Activated CD4-positive, alpha-beta T cell treated with anti-CD3 and anti-CD28 coated beads for 4 hours (primary cell): ENCODE results near the gene EME1.

Source experiments
- DNase-seq, 2 donors: peaks; one replicate each; pipeline ENCODE4 v3.0.0-alpha.2; 2020

The EME1 gene

DNA sequence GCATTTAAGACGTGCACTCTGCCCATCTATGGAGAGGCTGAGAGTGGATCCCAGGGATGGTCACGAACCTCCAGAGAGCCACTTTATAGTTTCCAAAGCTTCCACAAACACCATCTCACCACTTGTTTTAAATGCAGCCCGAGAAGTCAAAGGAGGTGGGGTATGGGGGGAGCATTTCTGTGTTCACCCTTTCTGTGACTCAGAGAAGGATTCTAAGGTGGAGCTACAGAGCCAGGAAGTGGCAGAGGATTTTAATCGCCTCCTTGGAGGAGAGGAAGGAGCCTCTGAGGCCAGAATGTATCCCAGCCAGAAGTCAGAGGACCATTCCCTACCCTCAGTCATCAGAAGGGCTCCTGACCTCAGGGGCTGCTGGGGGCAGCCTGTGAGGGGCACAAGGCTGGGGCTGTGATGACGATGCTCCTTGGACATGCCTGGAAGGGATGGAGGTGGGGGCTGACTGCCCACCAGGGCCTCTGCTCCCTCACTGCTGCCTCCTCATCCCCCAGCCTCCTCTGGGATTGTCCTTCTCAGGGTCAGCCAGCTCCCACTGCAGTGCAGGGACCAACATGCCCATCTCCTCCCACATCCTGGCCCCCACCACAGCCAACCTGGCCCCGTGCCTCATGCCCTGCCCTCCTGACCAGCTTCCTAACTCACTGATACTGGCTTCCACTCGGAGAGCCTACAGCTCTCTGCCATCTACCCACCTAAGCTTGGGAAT, 24.3 kb upstream of the EME1 start:
- DNase-seq, result no peak

DNA sequence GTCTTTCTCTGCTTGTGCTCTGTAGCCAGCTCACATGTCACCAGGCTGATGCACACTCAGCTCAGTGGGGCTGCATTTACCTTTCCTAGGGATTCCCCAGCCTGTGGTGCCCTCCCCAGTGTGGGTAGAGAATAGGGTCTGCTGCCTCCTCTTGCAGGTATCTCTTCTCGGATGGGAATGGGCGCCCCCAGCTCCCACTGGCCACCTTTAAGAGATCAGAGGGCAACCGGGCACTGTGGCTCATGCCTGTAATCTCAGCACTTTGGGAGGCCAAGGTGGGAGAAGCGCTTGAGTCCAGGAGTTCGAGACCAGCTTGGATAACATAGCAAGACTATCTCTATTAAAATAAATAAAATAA, 23.8 kb upstream of the EME1 start:
- DNase-seq, result no peak

DNA sequence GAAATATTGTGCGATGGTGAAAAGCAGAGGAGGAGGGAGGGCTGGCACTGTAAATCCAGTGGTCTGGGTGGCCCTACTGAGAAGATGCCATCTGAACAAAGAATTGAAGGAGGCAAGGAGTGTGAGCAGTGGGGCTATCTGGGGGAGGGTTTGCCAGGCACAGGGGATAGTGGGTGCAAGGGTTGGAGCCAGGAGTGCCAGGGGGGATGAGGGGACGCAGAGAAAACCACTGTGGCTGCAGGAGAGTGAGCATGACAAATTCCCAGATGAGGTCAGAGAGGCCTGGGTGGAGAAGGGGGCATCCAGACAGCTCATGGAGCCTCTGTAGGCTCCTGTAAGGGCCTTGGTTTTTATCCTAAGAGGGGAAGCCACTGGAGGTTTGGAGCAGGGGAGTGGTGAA, 22.3 kb upstream of the EME1 start:
- no peak for DNase-seq

DNA sequence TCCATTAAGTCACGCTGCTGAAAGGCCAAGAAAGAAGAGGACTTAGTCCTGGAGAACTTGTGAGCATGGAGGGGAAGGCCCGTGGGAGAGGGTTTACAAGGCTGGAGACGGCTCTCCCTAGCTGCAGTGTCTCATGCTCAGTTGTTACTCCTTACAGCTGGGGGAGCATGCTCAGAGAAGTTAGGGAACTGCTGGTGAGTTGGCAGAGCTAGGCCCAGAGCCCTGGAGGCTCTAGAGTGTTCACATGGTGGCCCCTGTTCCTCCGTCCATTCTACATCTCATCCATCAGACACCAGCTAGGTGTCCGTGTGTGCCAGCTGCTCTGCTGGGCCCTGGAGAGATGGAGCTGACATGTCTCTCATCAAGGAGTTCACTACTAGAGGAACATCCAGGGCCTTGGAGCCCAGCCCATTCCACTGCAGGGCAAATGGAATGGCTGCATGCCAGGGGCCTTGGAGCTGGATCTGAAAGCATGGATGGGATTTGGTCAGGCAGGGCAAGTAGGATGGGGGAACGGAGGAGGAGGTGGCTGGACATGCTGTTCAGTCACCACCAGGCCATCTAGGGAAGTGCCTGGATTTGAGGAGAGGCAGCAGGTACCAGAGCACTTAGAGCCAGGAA, 20.8 kb upstream of the EME1 start:
- no peak for DNase-seq

DNA sequence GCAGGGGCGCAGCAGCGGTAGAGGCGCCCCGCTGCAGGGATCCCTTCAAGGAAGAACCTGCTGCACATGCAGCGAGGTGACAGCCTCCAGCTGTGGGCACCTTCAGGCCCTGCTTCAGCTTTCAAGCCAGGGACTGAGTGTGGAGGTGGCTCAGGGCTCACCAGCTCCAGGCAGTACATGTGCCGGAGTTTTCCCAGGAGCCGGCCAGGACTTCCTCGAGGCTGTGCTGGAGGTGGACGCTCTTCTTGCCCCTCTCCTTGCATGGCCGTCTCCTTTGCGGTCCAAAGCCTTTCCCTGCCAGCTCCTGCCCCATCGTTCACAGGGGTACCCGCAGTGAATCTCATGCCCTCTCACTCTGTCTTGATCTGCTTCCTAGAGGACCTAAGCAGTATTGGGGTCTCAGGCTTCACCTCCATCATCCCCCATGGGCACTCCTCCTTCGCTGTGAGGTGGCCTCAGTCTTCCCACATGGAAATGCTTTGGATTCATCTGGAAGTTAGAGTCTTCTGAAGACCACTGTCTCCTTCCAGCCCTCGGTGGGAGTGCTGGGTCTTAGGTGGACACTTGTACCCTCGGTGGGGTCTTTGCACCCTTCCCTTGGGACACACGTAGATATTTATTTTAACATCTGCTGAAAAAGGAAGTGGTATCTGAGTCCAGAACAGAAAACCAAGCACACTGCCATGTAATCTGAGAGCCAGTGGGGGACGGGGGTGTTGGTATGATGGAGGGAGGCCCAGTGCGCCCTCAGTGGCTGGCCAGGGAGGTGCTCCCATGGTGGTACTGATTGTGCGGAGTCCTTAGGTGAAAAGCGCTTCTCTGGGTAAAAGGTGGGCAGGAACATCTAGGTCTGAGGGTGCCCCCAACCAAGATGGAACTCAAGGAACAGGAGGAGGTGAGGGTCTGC, 20.1 kb upstream of the EME1 start:
- DNase-seq, result no peak

DNA sequence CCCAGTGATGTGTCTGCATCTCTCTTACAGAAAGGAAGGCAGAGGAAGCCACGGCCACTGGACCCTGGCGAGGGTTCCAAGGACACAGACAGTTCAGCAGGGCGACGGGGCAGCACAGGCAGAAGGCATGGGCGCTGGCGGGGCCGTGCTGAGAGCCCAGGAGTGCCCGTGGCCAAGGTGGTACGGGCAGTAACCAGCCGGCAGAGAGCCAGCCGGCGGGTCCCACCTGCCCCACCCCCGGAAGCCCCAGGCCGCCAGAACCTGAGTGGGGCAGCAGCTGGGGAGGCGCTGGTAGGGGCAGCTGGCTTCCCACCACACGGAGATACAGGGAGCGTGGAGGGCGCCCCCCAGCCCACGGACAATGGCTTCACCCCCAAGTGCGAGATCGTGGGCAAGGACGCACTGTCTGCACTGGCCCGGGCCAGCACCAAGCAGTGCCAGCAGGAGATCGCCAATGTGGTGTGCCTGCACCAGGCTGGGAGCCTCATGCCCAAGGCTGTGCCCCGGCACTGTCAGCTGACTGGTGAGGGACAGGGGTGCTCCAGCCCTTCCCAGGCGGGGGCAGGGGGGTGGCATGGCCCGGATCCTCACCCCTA, 19.3 kb upstream of the EME1 start:
- DNase-seq, result no peak

DNA sequence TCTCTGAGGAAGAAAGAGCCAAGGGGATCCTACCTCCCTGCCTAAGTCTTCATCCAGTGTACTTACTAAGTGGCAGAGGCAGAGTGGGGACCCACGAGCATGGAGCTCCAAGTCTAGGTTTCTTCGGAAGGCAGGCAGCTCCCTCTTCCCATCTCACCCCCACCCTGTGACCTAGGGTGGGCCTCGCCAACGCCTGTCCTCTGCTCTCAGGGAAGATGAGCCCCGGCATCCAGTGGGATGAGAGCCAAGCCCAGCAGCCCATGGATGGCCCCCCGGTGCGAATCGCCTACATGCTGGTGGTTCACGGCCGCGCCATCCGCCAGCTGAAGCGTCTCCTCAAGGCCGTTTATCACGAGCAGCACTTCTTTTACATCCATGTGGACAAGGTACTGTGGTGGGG, 18.8 kb upstream of the EME1 start:
- no peak for DNase-seq

DNA sequence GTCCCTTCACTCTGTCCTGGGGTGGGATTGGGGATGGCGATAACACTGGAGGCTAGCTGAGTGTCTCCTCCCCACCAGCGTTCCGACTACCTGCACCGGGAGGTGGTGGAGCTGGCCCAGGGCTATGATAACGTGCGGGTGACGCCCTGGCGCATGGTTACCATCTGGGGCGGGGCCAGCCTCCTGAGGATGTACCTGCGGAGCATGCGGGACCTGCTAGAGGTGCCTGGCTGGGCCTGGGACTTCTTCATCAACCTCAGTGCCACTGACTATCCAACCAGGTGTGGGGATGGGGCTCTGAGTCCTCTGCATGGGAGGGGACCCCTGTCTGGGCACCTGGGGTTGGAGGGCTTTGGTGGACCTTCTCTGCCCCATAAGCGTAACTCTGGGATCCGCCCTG, 18.3 kb upstream of the EME1 start:
- DNase-seq, result no peak

DNA sequence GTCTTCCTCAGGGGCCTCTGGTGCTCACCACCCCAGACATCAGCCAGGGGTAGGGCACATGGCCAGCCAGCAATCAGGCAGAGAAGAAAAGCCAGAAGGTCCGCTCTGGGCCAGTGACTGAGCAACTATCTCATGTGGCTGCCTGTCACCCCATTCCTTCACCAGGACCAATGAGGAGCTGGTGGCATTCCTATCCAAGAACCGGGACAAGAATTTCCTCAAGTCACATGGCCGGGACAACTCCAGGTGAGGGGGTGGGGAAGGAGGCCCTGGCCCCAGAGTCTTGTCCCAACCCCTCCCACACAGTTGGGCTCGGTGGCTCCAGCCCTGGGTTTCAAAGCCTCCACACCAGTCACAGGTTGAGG, 17.7 kb upstream of the EME1 start:
- DNase-seq, result no peak

DNA sequence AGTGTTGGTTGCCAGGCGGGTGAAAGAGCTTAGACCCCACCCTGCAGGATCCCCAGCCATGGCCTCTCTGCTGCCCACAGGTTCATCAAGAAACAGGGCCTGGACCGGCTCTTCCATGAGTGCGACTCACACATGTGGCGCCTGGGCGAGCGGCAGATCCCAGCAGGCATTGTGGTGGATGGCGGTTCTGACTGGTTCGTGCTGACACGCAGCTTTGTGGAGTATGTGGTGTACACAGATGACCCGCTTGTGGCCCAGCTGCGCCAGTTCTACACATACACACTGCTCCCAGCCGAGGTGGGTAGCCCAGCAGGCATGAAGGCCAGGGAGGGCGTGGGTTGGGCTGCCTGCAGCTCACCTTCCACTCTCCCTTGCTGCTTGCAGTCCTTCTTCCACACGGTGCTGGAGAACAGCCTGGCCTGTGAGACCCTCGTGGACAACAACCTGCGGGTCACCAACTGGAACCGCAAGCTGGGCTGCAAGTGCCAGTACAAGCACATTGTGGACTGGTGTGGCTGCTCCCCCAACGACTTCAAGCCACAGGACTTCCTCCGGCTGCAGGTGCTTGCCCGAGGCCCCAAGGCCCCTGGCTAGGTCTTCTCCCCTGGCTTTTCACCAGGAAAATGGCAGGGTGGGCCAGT, 17.2 kb upstream of the EME1 start:
- no peak for DNase-seq

DNA sequence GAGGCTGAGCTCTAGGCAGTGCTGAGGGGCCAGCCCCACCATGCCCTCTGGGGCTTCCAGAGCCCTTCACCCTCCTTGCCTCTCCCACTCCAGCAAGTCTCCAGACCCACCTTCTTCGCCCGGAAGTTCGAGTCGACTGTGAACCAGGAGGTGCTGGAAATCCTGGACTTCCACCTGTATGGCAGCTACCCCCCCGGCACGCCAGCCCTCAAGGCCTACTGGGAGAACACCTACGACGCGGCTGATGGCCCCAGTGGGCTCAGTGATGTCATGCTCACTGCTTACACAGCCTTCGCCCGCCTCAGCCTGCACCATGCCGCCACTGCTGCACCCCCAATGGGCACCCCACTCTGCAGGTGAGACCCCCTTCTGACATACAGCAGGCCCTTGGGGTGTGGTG, 16.6 kb upstream of the EME1 start:
- no peak for DNase-seq

DNA sequence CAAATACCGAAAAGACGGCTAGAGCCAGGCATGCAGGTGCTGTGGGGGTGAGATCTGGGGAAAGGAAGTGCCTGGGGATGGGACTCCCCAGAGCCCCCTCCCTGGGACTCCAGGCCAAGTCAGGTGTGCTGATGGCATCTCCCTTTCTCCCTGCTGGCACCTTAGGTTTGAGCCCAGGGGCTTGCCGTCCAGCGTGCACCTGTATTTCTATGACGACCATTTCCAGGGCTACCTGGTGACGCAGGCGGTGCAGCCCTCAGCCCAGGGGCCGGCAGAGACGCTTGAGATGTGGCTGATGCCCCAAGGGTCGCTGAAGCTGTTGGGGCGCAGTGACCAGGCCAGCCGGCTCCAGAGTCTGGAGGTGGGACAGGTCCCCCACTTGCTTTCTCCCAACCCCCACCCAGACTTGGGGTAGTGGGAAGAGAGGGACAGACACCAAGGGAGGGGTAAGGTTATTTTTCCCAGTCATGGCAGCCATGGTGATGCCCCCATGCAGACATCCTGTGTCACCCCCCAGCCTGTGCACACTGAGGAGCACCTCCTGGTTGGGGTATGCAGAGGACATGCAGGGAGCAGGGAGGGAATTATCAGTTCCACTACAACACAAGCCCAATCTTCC, 16.0 kb upstream of the EME1 start:
- no peak for DNase-seq

DNA sequence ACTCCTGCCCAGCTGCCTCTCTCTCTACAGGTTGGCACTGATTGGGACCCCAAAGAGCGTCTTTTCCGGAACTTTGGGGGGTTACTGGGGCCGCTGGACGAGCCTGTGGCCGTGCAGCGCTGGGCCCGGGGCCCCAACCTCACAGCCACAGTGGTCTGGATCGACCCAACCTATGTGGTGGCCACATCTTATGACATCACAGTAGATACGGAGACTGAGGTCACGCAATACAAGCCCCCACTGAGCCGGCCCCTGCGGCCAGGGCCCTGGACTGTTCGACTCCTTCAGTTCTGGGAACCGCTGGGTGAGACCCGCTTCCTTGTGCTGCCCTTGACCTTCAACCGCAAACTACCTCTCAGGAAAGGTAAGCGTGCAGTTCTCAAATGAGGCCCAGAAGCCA, 14.9 kb upstream of the EME1 start:
- DNase-seq, result no peak

DNA sequence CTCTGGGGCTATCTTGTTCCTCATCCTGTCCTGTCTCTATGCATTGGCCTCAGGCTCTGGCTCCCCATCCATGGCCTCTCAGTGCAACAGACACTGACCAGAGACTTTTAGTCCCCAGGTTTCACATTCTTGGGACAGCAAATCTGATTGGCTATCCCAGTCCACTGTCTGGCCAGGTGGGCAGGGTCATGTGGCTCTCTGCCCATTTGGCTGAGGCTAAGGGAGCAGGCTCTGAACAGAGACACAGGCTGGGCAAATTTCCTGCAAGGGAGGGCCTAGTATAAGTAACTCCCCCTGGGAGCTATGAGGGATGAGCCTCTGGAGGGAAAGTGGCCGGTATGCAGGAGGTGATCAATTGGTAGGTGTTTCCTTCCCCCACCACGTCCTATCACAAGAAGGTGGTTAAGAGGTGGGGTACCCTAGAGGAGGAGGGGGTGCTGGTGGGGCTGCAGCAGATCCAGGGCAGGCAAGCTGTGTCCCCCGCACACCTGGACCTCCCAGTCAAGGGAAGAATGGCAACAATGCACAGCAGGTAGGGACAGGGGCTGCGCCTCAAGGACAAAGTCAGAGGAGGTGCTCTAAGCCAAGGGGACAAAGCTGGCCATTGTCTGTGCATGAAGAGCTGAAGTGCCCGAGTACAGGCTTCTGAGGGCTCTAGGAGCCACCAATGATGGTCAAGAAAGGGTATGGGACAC, 13.9 kb upstream of the EME1 start:
- no peak for DNase-seq

DNA sequence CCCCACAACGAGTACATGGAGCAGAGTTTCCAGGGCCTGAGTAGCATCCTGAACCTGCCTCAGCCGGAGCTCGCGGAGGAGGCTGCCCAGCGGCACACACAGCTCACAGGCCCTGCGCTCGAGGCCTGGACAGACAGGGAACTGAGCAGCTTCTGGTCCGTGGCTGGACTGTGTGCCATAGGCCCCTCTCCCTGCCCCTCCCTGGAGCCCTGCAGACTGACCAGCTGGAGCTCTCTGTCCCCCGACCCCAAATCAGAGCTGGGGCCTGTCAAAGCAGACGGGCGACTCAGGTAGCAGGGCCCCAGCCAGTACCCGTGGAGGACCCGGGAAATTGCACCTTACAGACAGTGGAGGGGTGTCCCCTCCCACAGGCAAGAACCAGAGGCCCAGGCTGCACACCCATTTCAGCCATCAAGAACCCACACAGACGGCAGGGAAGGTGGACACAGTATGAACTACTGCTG, 13.0 kb upstream of the EME1 start:
- DNase-seq, result no peak

DNA sequence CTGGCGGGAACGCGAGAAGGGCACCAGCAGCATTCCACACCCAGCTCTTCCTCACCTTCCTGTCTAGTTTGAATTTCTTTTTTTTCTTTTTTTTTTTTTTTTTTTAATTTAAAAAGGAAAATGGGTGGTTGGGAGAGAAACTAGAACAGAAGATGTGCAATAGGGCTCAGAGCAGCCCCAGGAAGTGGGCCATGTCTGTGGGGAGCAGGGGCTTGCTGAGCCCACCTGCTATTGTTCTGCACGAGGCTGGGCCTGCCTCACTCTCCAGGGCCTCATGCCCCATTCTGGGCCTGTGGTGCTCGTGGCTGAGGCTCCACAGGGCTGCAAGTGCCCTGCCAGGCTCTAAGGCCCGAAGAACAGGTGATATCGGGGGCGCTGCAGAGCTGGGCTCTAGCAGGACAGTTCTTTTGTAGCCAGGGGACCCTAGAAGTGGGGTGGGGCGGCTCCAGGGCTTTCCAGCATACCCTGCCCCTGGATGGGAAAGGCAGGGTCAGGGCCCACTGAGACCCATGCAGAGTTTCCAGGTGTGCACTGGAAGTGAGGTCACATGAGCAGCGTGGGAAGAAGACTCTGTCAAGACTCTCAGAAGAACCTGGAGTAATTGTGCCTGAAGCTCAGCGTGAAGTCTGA, 12.4 kb upstream of the EME1 start:
- no peak for DNase-seq

DNA sequence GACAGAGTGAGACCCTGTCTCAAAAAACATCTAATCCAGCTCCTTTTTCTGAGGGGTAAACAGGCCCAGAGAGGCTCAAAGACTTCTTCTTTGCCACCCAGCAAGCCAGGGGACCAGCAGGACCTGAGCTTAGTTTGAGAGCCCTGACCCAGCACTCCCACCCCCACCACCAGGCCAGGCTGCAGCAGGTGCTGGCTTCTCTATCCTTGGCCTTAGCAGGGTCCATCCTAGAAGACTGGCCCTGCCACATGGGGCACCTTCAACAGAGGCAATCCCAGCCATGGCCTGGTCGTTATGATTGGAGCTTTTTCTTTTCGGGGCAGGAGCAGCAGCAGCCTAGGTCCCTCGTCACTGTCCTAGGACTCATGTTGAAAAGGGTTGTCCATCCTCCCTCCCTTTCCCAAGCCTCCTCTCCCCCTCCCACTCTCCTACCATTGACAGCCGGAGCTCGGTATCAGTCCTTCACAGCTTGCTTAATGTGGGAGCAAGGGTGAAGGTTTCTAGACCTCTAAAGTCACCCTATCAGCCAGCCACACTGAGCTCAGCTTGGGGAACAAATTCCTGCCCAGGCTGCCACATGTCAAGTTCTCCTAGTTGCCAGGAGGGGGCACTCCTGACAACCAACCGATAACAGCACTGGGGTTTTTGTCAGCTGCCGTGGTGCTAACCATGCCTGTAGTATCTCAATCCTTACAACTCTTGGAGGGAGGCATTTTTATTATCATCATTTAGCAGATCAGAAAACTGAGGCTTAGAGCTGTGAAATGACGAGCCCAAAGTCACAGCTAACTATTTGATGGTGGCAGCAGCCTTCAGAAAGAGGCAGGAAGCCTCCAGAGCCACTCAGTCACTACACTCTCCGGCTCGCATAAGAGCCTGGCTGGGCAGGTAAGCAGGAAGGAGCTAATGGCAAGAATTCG, 11.2 kb upstream of the EME1 start:
- DNase-seq, result peak; percentile 52 to 54

DNA sequence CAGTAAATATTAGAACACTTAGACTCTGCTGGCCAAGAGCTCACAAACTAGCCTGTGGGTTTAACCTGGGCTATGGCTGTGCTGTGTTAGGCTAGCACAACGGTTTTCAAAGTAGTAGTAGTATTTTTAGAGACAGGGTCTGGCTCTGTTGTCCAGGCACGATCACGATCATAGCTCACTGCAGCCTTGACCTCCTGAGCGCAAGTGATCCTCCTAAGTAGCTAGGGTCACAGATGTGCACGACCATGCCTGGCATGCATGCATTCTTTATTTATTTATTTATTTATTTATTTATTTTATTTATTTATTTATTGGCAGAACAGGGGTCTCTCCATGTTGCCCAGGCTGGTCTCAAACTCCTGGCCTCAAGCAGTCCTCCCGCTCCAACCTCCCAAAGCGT, 10.4 kb upstream of the EME1 start:
- DNase-seq, result no peak

DNA sequence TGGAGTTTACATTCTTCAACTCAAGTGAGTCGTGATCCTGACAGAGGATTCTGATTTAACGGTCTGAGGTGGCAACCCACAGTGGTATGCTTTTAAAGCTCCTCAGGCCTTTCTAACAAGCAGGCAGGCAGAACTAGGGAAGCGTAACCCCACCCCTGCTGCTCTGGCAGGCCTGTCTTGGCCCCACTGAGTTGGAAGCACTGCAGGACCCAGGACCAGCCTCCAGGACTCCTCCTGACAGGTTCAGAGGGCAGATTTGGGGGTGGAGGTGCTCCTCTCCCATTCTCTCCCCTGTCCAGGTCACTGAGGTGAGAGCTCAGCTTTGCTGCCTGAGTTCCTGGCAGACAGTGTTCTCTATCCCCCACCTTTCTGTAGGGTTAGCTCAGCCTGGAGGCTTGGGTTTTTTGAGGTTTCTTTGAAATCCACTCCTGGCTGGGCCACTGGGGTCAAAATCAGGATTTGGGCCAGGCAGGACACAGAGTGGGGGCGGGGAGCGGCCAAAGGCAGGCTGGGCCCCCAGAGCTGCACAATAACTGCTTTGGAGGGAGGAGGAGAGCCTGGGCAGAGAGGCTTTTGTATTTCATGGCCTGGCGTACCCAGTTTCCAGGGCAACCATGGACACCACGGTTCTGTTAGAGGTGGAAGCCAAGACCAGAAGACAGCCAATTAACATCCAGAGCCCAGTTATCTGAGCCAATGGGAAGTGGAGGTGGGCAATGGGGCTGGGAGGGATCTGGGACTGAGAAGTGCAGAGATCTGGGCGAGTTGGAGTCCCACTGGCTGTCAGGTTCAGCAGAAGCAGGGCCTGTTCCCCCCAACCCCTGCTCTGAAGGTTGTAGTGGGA, 9.6 kb upstream of the EME1 start:
- DNase-seq, result no peak
